Aorta (tissue), 5 donors: ENCODE results near the gene PSMD10. TPM values are rescaled to one million over a fixed set of nuclear protein-coding genes. Genes with fewer than 3 reads are reported as not detected.

Source experiments
- ATAC-seq: fragments of 200-7000 bp; cut with Tn5 transposase; one replicate; pipeline ENCODE4 v1.9.1; 2022; ENCODE audit warnings: moderate library complexity; ENCODE audit not compliant: low FRiP score
- DNase-seq, 2 donors: peaks; one replicate each; pipeline ENCODE4 v3.0.0-alpha.2; 2020
- H3K27ac ChIP-seq, 2 donors: one replicate each; pipeline ENCODE4 v1.5.1; 2013; ENCODE audit warnings: low read length in 2 of 2, mild to moderate bottlenecking in 2 of 2, moderate library complexity in 2 of 2, control low read depth in 1 of 2, inconsistent platforms in 1 of 2, low read depth in 1 of 2
- H3K27me3 ChIP-seq, 2 donors: one replicate each; pipeline ENCODE4 v1.6.1; 2013; ENCODE audit warnings: control low read depth in 1 of 2, low read length in 1 of 2, mild to moderate bottlenecking in 1 of 2, moderate library complexity in 1 of 2; ENCODE audit not compliant: insufficient read depth in 2 of 2, control insufficient read depth in 1 of 2
- H3K36me3 ChIP-seq, 2 donors: one replicate each; pipeline ENCODE4 v1.6.1; 2013; ENCODE audit warnings: control low read depth in 1 of 2, low read length in 1 of 2, mild to moderate bottlenecking in 1 of 2; ENCODE audit not compliant: insufficient read depth in 2 of 2, control insufficient read depth in 1 of 2
- H3K4me1 ChIP-seq, 2 donors: one replicate each; pipeline ENCODE4 v1.6.1; 2013; ENCODE audit warnings: low read length in 2 of 2, control low read depth in 1 of 2, mild to moderate bottlenecking in 1 of 2, moderate library complexity in 1 of 2; ENCODE audit not compliant: insufficient read depth in 2 of 2, control insufficient read depth in 1 of 2
- H3K4me3 ChIP-seq, 2 donors: one replicate each; pipeline ENCODE4 v1.5.1; 2013; ENCODE audit warnings: low read length in 2 of 2, control low read depth in 1 of 2, mild to moderate bottlenecking in 1 of 2
- H3K9me3 ChIP-seq: one replicate; pipeline ENCODE4 v1.6.1; 2013; ENCODE audit warnings: mild to moderate bottlenecking, low read length; ENCODE audit not compliant: control insufficient read depth
- WGBS, 2 donors: extraction: QIAGEN DNeasy Blood & Tissue Kit; methylation state at CpG; one replicate each; pipeline ENCODE4 v1.1.7; 2013; 5-methylcytosine and 5-hydroxymethylcytosine counted together
- intact Hi-C, 2 donors: fragments of 100-400 bp; cut with DNase I; formaldehyde crosslinking; loops; one replicate each; pipeline versions ENCODE4 v1.14.2 to v1.15.0; 2022
- polyA plus RNA-seq, 2 donors: library from polyadenylated mRNA; stranded (reverse); fragments of 200-250 nt; gene quantifications; one replicate each; pipeline ENCODE4 v1.2.3, GENCODE V29; 2013
- total RNA-seq, 2 donors: library from RNA; stranded (reverse); fragmentation: NEBNext Ultra II Directional; extraction: Animal tissue kit (Norgen Biotek cat#: 25700); gene quantifications; one replicate each; pipeline ENCODE4 v1.2.1, GENCODE V29; 2021
- donor health status: healthy with polysubstance abuse.
- donor health status: Bipolar disorder and iron deficiency.
- donor health status: DM: no; HTN: no; CAD: no.
- donor health status: DM: no; HTN: no; CAD: no.
- donor health status: DM: yes; HTN: yes; CAD: no.

The PSMD10 gene
- total and polyA plus RNA-seq, 4 donors: 24.5 to 48.0 (median 25.3) TPM

DNA sequence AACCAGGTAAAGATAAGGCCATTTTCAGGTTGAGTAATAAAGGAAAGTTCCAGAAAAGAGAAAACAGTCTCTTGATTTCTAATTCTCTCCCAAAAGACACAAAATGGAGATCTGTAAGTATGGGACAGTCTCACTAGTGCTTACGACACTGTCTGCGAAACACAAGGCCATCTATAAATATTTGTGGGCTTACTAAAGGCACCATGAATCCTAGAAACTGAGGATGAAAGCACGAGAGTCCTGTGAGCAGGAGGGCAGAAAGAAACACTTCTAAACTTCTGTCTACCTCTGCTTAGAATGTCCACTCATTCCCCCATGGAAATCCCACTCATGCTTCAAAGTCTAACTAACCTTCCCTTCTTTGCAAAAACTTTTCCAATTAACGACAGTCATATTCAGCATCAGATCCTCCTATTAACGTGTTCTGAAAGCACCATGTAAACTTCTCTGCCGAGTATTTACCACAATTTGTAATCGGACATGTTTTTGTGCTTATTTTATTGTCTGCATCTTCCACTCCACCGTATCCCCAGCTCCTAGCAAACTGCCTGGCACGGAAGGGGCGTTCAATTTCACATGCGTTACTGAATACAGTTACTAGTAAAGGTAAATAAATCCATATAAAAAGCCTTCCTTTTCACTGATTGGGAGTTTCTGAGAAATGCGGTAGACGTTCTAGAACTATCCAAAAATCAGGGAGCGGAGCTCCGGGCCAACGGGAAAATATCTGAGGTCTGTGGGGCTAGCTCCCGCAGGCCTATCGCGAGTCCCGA lies 665 bp downstream of the PSMD10 start:
- Histone ChIP-seq H3K4me3 (peak overlapping the region; percentile 45 to 56), H3K9me3 (no peaks in the 10 kb centered on the region), H3K27me3 (no peaks in the 10 kb centered on the region), H3K4me1 (no peaks in the 10 kb centered on the region), H3K36me3 (no peaks in the 10 kb centered on the region), H3K27ac (peak overlapping the region; percentile 28 to 38)
- no peak for DNase-seq
- intact Hi-C loops: no loop called here
- ATAC-seq: no peak
- WGBS, 2 donors: 1 to 26% methylated on average over 20 of the region's 20 CpGs

DNA sequence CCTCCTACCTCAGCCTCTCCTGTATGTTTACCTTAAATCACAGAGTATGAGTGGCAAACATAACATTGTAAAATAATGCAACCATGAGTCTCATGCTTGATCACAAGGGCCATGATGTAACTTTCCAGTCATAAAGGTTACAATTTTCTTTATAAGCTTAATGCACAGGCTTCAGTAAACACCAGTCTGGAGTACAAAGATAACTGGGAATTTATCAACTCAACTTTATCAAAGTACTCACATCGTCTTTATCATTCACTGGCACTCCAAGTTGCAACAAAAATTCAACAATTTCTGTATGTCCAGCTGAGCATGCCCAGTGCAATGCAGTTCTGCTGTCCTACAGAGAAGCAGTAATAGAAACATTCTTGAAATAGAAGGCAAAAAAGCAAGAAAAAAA lies 2.8 kb downstream of the PSMD10 start:
- H3K9me3 ChIP-seq: no peaks in the 10 kb centered on the region
- intact Hi-C loops: no loop called here
- WGBS, 2 donors: 23 to 49% methylated on average over 1 of the region's 1 CpG
- no peak overlapping the region for H3K4me3 ChIP-seq
- DNase-seq (no peak), ATAC-seq (no peak)
- no peaks in the 10 kb centered on the region for H3K27me3 ChIP-seq
- H3K4me1 ChIP-seq: no peaks in the 10 kb centered on the region
- no peaks in the 10 kb centered on the region for H3K36me3 ChIP-seq
- no peak overlapping the region for H3K27ac ChIP-seq

DNA sequence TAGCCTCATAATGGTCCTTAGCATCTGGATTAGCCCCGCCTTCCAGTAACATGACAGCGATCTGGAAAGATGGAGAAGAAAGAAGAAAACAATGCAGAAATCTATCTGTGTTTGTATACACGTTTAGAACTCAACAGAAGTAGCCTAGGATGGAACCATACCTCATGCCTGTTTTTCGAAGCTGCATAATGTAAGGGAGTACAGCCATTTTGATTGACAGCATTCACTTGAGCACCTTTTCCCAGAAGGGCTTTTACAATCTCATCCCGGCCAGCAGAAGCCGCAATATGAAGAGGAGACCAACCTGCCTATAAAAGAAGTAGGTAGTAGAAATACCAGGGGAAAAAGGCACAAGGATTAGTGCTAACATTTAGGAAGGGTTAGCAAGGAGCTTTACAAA lies 3.5 kb downstream of the PSMD10 start:
- DNase-seq: no peak
- WGBS, 2 donors: 77 to 94% methylated on average over 6 of the region's 6 CpGs
- ATAC-seq: no peak

DNA sequence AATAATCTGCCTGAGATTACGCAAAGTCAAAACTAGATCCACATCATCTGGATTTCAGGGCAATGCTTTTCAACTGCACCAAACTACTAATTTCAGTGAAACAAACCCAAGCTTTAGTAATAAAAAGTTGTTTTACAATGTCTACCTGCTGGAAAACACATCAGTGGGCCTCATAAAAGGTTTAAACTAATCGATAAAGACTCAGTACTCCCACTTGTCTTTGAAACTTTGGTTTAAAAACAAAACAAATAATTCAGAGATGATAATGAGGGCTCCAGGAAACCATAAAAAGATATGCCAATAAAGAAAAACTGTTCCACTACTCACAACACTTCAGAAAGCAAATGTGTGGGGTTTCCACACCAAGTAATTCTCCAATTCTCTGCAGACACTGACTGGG lies 10.2 kb downstream of the PSMD10 start:
- Histone ChIP-seq H3K27me3 (no peaks in the 10 kb centered on the region), H3K36me3 (no peaks in the 10 kb centered on the region), H3K4me3 (no peak overlapping the region), H3K9me3 (no peaks in the 10 kb centered on the region), H3K27ac (no peak overlapping the region), H3K4me1 (no peaks in the 10 kb centered on the region)
- DNase-seq (no peak), ATAC-seq (no peak)
- 81 to 96% methylated on average over 2 of the region's 2 CpGs for WGBS, 2 donors
- intact Hi-C loops: no loop called here

More for the DNA sequence above, 3.5 kb downstream of the PSMD10 start:
- Histone ChIP-seq H3K27ac (no peak overlapping the region), H3K4me3 (no peak overlapping the region), H3K4me1 (no peaks in the 10 kb centered on the region), H3K27me3 (no peaks in the 10 kb centered on the region), H3K36me3 (no peaks in the 10 kb centered on the region), H3K9me3 (no peaks in the 10 kb centered on the region)
- intact Hi-C loops: no loop called here

DNA sequence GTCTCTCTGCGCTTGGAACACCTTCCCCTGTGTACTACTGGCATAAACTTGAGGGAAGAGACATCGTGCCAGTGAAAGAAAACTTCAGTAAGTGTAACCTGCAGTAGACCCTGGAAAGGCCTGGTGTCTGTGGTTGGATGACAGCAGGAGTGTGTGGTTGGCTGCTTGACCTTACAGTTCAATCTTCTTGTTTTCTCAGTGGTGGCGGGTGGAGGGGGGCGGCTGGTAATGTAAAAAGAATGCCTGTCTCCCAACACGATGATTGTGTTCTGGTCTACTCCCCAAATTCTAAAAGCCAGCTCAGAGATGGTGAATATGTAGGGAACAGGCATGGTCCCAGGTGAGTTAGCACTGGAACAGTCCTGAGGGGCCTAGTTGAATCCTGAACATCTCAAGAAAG lies 18.6 kb downstream of the PSMD10 start:
- H3K9me3 ChIP-seq: no peaks in the 10 kb centered on the region
- H3K4me1 ChIP-seq: no peaks in the 10 kb centered on the region
- H3K36me3 ChIP-seq: no peaks in the 10 kb centered on the region
- no peak for DNase-seq
- intact Hi-C loops: no loop called here
- no peak overlapping the region for H3K4me3 ChIP-seq
- no peaks in the 10 kb centered on the region for H3K27me3 ChIP-seq
- no peak for ATAC-seq
- H3K27ac ChIP-seq: no peak overlapping the region
- WGBS, 2 donors: 76 to 80% methylated on average over 5 of the region's 5 CpGs

DNA sequence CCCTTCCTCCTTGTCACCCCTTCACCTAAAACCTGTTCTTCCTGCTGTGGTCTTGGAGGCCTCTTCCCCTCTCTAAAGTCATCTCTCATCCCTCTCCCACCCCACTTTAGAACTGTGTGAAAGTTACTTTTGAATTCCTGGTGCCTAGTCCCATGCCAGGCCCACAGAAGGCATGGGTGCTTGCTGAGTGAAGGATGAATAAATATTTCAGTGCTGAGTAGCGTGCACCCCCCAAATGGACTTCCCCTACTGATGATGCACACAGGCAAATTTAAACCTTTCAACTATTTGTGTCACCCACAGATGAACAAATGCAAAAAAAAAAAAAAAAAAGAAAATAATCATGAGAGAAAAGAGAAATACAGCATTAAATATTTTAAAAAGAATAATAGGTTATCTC lies 19.8 kb downstream of the PSMD10 start:
- no peak for ATAC-seq
- Histone ChIP-seq H3K27me3 (no peaks in the 10 kb centered on the region), H3K9me3 (no peaks in the 10 kb centered on the region), H3K36me3 (no peaks in the 10 kb centered on the region), H3K4me3 (no peak overlapping the region), H3K4me1 (no peaks in the 10 kb centered on the region), H3K27ac (no peak overlapping the region)
- 71 to 96% methylated on average over 1 of the region's 1 CpG for WGBS, 2 donors
- DNase-seq: no peak
- intact Hi-C loops: no loop called here

DNA sequence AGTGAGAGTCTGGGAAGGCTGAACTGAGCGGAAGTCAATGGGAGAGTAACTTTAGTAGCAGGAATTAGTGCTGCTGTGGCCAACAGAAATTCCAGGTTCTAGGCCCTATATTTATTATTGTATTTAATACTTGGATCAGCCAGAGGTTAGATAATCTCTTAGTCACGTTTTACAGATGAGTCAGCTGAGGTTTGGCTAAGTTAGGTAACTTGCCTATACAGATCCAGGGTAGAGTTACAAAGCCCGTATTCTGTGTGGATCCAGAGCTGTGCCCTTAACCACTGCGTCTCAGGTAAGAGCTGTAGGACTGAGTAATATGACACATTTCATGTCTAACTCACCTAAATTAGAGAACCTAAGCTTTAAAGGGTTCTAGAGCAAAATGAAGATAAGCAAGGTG lies 20.5 kb downstream of the PSMD10 start:
- no peak for DNase-seq
- no peaks in the 10 kb centered on the region for H3K4me1 ChIP-seq
- 38 to 45% methylated on average over 4 of the region's 4 CpGs for WGBS, 2 donors
- H3K27me3 ChIP-seq: no peaks in the 10 kb centered on the region
- no peaks in the 10 kb centered on the region for H3K9me3 ChIP-seq
- no peak overlapping the region for H3K4me3 ChIP-seq
- no peak for ATAC-seq
- intact Hi-C loops: no loop called here
- H3K27ac ChIP-seq: no peak overlapping the region
- no peaks in the 10 kb centered on the region for H3K36me3 ChIP-seq

DNA sequence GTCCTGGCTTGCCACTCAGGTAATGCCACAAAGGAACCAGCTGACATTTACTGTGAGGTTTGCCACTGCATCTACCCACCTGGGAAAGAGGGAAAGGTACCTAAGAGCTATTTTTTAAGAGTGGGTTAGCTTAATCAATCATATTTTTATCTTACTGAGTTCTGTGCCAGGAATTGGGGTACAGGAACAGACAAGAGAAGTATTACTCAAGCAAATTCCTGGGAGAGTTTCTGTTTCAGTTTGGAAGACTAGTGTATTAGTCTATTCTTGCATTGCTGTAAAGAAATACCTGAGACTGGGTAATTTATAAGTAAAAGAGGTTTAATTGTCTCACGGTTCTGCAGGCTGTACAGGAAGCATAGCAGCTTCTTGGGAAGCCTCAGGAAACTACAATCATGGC lies 23.2 kb downstream of the PSMD10 start:
- Histone ChIP-seq H3K36me3 (no peaks in the 10 kb centered on the region), H3K27ac (no peak overlapping the region), H3K27me3 (no peaks in the 10 kb centered on the region), H3K4me1 (no peaks in the 10 kb centered on the region), H3K4me3 (no peak overlapping the region), H3K9me3 (no peaks in the 10 kb centered on the region)
- DNase-seq: no peak
- ATAC-seq: no peak
- intact Hi-C loops: loop anchor here in 1 of 2 donors (10.0 kb wide), 1 partner anchor 1173 kb away; no protein-coding TSS in a partner anchor
- WGBS, 2 donors: 49 to 67% methylated on average over 1 of the region's 1 CpG

DNA sequence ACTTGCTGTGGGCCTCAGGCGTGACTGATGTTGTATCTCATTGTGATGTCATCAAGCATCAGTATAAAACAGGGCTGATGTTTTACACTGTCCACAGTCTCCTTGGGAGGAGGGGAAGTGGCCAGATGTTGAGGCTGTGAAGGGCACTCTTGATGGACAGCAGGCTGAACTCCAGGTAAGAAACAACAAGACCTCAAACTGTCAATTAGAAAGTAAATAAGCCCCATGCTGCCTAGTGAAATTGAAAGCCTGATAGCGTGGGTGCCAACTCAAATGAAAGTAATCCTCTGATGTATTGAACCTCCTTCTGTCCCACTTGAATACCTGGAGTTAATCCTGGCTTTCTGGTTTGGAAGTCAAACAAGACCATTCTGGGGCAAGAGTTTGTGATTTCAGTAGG lies 26.7 kb downstream of the PSMD10 start:
- ATAC-seq: no peak
- H3K27me3 ChIP-seq: no peaks in the 10 kb centered on the region
- H3K27ac ChIP-seq: no peak overlapping the region
- no peaks in the 10 kb centered on the region for H3K9me3 ChIP-seq
- WGBS, 2 donors: 64 to 91% methylated on average over 2 of the region's 2 CpGs
- H3K36me3 ChIP-seq: no peaks in the 10 kb centered on the region
- intact Hi-C loops: loop anchor here in 1 of 2 donors (10.0 kb wide), 1 partner anchor 1170 kb away; no protein-coding TSS in a partner anchor
- no peak for DNase-seq
- H3K4me3 ChIP-seq: no peak overlapping the region
- H3K4me1 ChIP-seq: no peaks in the 10 kb centered on the region
